Left lobe of liver (tissue), 2 donors: ENCODE results near the gene CD302. TPM values are rescaled to one million over a fixed set of nuclear protein-coding genes. Genes with fewer than 3 reads are reported as not detected.
"Not testable (repeated sequence)": the region's sequence is repeated elsewhere in the genome, so short reads cannot be mapped to it uniquely, and the experiment has no call there.

Experiments used
- ATAC-seq: fragments of 200-7000 bp; cut with Tn5 transposase; one replicate; pipeline ENCODE4 v1.9.1; 2020; ENCODE audit warnings: mild to moderate bottlenecking, moderate library complexity
- DNase-seq: peaks from one replicate; pipeline ENCODE4 v3.0.0-alpha.2; 2020; ENCODE audit warnings: low spot score
- total RNA-seq: library from RNA; stranded (reverse); gene quantifications from one replicate; pipeline ENCODE4 v1.2.1, GENCODE V29; 2021
- donor health status: DM: no; HTN: no; CAD: no; lungs with moderate emphysema.
- donor health status: DM: no; HTN: yes; CAD: no.

Gene CD302
- total RNA-seq, 1 donor from 2014 or later = 98.8 TPM

DNA sequence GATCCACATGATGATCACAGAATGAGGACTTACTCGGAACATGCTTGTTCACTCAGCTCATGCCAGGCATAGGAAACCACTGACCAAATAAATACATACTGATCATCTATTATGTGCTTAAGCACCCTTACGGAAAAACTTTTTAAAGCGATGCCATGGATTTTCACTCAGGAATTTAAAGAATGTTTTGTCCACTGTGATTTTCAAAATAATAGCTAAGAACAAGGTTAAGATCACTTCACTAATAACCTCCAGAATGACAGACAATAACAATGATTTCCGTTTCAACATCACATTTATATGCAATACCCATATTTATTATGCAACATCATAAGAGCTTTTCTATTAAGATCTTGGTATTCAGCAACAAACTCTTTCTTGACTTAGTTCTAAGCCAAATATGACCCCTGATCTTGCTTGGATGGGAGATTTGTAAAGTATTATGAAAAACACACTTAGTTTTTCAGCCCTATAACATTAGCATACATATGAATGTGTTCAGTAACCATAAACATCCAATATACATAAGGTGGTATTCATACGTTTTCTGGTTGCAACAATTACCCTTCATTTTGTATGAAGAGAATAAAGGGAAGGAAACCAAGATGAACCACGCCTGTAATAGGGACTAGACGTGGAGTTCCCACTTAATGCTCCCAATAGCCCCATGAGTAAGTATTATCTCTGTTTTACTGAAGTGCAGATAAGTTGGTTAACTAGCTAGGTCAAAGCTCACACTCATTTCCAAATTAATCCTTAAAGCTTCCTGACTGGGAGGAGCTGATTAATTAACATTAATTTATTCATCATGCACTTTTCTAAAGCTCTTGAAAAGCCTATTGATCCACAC, 1.9 kb downstream of the CD302 start:
- ATAC-seq (no peak), DNase-seq (no peak)

DNA sequence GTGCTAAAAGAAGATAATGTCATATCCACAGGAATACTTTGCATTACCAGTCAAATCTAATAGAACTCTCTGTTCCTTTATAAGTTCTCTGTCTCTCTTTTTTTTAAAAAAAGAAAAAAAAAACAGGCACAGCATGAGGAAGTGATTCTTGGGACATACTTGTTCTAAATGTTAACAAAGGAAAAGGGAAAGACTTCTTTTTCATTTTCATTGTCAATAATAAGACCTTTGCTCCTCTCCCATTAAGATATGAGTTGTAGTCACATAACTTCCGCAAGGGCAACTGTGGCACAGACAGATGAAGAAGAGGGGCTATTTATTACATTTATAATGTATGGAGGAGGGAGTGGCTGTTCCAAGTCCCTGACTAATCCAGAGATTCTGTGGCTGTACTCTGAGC, 4.7 kb downstream of the CD302 start:
- ATAC-seq (no peak), DNase-seq (no peak)

GRCh38 chr2:159792599-159792998, 5.4 kb downstream of the CD302 start:
- no peak for DNase-seq

GRCh38 chr2:159792036-159792435, 6.0 kb downstream of the CD302 start:
- ATAC-seq = no peak
- no peak for DNase-seq

More at GRCh38 chr2:159792599-159792998, 5.4 kb downstream of the CD302 start:
- ATAC-seq = no peak

DNA sequence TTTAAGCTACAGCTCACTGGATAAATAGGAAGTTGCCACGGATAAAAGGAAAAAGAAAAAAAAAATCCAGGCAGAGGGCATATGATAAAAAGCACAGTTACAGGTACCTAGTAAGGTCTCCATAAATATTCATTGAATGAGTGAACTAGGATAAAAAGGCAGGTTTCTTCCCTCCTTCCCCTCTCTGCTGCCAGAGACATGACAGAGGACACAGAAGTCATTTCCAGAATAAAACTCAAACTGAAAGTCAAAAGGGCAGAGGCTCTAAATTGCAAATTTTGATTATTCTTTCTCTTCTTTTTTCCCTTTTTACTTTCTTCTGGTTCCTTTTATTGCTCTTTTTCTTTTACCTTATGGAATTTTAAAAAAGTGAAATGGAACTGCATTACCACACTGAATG, 7.7 kb downstream of the CD302 start:
- DNase-seq = no peak
- peak; percentile 48 for ATAC-seq

DNA sequence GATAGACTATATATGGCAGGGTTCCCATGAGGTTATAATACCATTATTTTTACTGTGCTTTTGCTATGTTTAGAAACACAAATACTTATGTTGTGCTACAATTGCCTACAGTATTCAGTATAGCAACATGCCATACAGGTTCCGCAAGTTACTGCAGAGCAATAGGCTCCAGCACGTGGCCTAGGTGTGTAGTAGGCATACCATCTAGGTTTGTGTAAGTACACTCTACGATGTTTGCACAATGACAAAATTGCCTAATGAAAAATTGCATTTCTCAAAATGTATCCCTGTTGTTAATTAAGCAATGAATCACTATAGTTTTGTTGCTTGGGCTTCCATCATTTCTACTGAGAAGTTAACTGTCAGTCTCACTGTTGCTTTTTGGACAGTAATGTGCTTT, 9.8 kb downstream of the CD302 start:
- DNase-seq = no peak
- no peak for ATAC-seq

DNA sequence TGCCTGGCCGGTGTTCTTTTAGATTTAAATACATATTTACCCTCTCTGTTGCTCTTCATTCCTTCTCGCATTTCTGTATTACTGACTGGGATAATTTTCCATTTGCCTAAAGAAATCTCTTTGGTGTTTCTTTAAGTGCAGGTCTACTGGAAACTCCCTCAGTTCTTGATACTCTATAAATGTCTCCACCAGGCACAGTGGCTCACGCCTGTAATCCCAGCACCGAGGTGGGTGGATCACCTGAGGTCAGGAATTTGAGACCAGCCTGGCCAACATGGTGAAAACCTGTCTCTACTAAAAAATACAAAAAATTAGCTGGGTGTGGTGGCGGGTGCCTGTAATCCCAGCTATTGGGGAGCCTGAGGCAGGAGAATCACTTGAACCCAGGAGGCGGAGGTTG, 10.4 kb downstream of the CD302 start:
- ATAC-seq, DNase-seq: not testable (repeated sequence)

- no peak for ATAC-seq
Observed at GRCh38 chr2:159786938-159787337, 11.1 kb downstream of the CD302 start.

GRCh38 chr2:159785195-159785594, 12.8 kb downstream of the CD302 start:
- ATAC-seq (peak; percentile 54), DNase-seq (no peak)

More at GRCh38 chr2:159786938-159787337, 11.1 kb downstream of the CD302 start:
- no peak for DNase-seq

DNA sequence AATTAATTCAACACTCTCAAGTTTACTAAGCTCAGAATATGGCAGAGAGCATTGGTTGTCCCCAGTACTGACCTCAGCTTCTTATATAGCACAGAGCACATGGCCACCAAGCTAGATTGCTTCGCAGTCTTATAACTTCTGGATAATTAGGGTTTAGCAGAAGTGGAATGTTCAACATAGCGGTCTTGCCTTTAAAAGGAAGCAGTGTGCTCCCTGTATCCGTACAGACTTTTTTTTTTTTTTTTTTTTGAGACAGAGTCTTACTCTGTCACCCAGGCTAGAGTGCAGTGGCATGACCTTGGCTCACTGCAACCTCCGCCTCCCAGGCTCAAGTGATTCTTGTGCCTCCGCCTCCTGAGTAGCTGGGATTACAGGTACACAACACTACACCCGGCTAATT, 13.3 kb downstream of the CD302 start:
- DNase-seq = not testable (repeated sequence)
- peak; percentile 50 for ATAC-seq

DNA sequence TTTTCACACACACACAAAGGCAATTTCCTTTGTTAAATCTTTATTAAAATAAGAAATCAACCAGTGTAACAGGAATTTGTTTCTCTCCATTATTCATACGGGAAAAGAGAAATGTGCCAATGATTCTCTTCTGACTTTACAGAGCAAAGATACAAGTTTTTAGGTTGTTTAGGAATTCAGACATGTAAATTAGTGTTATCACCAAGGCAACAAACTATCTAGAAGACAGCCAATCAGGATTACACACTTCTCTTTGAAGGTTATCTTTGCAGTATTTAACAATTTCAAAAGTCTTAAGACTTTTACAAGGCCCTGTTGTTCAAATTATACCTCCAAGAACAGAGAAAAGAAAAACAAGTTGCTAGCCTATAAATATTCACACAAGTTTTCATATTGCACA, 14.5 kb downstream of the CD302 start:
- DNase-seq = no peak
- ATAC-seq = no peak

- DNase-seq (no peak), ATAC-seq (no peak)
Observed at GRCh38 chr2:159776321-159776720, 21.7 kb downstream of the CD302 start.

DNA sequence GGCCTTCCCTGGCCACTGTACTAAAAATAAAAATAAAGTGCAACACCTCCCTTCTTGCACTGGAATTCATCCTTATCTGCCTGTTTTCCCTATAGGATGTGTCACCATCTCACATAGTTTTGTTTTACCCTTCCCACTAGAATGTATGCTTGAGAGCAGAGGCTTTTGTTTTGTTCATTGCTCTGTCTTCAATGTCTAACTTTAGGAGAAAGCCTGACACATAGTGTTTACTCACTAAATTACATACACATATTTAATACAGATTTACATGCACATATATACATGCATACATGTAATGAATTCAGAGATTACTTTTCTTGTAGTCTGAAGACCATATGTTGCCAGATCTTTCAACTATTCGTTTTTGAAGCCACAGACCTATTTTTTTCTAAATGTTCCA, 23.0 kb downstream of the CD302 start:
- ATAC-seq = no peak
- no peak for DNase-seq

GRCh38 chr2:159774370-159774990, 23.5 kb downstream of the CD302 start:
- DNase-seq (no peak), ATAC-seq (peak; percentile 27)

GRCh38 chr2:159773886-159774285, 24.1 kb downstream of the CD302 start:
- DNase-seq (no peak), ATAC-seq (no peak)

DNA sequence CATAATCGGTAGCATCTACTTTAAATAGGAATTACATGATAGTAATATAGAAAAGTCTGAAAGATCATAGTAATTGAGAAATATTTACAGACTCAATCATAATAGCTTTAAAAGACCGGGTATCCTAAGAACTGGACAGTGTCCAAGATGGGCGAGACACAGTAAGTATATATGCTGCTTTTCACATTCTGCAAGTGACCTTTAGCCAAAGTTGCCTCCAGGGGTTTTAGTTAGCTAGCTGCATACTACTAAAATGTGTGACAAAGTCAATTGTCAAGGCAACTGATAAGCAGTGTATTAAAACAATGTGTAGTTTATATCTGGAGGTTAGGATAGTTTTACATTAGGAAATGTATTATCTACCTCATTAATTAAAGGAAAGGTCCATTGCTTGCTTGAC, 24.6 kb downstream of the CD302 start:
- DNase-seq (no peak), ATAC-seq (no peak)

DNA sequence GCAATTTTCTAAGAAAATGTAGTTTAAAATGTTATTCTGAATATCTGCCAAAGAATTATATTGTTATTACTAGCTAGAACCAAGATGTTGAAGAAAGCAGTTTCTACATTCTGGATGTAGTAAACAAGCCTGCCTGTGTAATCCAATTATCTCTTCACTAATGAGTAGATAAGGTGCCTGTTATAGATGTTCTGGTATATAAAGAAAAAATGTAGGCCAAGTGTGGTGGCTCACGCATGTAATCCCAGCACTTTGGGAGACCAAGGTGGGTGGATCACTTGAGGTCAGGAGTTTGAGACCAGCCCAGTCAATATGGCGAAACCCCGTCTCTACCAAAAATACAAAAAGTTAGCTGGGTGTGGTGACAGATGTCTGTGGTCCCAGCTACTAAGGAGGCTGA, 28.9 kb downstream of the CD302 start:
- DNase-seq (no peak), ATAC-seq (no peak)

DNA sequence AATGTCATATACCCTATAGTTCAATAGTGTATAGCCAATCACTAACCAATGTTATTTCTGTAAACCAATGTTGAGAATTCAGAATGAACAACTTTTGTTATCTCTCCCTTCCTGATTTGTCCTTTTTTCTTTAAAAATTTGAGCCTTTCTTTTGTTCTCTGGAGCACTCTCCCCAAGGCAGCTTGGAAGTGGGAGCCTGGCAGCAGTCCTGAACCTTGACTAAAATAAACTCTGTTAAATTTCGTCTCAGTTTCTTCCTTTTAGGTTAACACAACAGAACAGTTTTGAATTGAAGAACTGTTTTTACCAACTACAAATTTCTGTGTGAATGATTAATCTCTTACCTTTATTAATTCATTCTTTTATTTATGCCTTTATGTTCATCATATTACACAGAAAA, 35.9 kb downstream of the CD302 start:
- ATAC-seq (no peak), DNase-seq (no peak)

DNA sequence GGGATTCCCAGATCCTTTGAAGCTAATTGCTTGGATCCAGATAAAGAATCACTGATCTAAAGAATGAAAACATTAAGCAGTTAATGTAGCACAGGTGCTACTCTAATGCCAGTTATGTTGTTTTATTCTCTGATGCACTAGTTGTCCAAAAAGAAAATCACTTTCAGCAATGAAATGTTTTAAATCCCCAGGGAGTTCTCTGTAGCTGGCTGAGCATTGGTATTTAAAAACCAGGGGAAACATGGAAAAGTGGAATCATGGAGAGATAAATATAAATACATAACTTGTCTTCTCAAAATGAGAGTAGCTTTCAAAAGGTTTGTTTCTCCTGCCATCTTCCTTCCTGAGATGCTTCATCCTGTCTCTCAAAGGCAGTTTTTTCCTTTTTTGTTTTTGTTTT, 37.7 kb downstream of the CD302 start:
- ATAC-seq (no peak), DNase-seq (no peak)

GRCh38 chr2:159759577-159759976, 38.4 kb downstream of the CD302 start:
- no peak for ATAC-seq
- no peak for DNase-seq

DNA sequence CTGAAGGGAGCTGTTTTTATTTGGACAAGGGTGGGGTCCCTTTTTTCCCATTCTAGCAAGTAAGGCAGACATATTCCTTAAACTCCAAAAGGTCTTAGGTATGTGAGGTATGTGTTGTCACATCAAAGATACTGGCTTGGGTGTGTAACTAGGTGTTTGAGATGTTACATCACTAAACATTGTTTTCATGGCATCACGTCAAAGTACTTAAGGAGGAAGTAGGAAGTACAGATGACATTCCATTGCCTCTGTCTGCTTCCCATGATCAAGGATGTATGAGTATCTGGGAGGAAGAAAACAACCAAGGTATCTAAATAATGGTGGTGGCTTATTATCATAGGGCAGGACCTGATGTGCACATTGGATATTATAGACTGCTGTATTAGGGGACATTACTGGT, 39.3 kb downstream of the CD302 start:
- DNase-seq (no peak), ATAC-seq (no peak)

GRCh38 chr2:159758239-159758638, 39.8 kb downstream of the CD302 start:
- DNase-seq (no peak), ATAC-seq (no peak)
